Mammary epithelial cell (primary cell): ENCODE results near the gene TAF1B.

Source experiments
- CTCF ChIP-seq, 2 donors: IDR thresholded peaks in 1 of 2; conservative IDR thresholded peaks in 1 of 2; 2 replicates each; pipeline ENCODE4 v1.5.1; 2011 to 2012; ENCODE audit warnings: inconsistent platforms in 2 of 2, low read length in 2 of 2, mild to moderate bottlenecking in 2 of 2, control low read depth in 1 of 2, low read depth in 1 of 2; ENCODE audit not compliant: insufficient read depth in 1 of 2; ENCODE audit errors: extremely low read depth in 1 of 2
- EZH2 ChIP-seq: IDR thresholded peaks from 2 replicates; pipeline ENCODE4 v1.6.1; 2012; ENCODE audit warnings: low read length, inconsistent platforms, borderline replicate concordance

GRCh38 chr2:9949239-9949991, 106.1 kb downstream of the TAF1B start:
- TF ChIP-seq CTCF (conservative IDR thresholded peaks at IDR 0.05 in 1 of 2, IDR thresholded peaks at IDR 0.05 in 1 of 2; ENCODE audit: extremely low read depth in 1 of 2, insufficient read depth in 1 of 2, low read depth in 1 of 2, low read length in 2 of 2) = no peak
- TF ChIP-seq EZH2 = no peak
